Effector CD4-positive, alpha-beta T cell (primary cell): ENCODE data around the gene CCL18.
"Not testable (repeated sequence)": the region's sequence is repeated elsewhere in the genome, so short reads cannot be mapped to it uniquely, and the experiment has no call there.

Source experiments
- DNase-seq: peaks from one replicate; pipeline ENCODE4 v3.0.0-alpha.2; 2020

Gene CCL18

DNA sequence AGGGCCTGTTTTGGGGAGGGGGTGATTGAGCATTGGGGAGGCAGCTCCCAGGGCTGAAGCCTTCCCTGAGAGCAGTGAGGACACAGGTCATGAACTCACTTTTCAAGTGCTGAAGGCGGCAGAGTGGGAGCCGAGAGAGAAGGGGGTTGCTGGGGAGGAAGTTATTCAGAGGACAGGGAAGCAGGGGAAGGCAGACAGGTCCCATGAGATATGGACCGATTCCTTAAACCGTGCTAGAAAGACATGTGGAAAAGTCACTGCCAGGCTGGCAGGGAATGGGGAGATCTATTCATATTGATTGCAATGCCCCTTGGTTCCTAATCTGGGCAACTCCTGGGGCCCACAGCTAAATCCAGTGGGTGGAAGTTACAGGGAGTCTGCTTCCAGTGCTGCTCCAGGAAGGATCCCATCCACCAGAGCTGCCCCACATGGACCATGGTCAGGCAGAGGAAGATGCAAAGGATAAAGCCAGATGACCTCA lies 40.7 kb downstream of the CCL18 start:
- DNase-seq = no peak

DNA sequence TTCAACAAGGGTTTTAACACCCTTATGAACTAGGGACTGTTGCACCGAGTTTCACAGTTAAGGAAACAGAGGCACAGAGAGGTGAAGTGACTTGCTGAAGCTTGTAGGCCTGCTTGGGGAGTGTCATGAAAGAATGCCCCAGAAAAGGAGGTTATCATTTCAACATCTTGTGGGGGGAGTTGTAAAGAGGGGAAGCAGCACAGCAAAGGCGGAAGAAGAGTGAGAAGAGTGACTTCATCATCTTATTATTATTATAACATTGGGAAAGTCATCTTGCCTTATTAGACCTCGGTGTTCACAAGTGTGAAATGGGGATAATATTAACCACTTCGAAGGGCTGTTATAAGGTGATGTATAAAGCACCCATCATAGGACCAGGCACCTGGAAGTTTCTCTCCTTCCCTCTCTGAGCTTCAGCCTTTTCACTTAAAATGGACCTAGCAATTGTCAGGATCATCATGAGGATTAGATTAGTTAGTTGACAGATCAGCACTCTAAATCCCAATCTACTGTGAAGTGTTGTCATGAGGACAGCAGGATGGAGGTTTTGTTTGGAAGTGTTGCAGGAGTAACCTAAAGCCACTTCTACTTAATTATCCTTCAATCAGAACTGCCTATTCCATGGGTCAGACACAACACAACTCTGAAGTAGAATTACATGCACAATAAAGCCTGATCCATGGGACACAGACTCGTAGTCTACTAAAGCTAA lies 41.9 kb downstream of the CCL18 start:
- DNase-seq = no peak

DNA sequence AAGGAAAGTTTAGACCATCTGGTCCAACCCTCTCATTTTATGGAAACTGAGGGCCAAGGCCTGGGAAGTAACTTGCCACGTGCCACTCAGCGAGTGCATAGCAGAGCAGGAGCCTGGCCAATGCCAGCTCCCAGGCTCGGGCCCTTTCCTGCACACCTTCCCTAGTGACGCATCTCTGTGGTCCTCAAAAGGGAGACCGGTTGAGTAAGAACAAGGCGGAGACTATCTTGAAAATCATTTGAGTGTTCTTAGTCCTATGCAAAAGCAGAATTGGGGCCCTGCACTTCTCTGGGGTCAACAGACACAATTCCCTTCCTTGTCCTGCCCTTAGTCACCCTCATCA lies 42.4 kb downstream of the CCL18 start:
- no peak for DNase-seq

DNA sequence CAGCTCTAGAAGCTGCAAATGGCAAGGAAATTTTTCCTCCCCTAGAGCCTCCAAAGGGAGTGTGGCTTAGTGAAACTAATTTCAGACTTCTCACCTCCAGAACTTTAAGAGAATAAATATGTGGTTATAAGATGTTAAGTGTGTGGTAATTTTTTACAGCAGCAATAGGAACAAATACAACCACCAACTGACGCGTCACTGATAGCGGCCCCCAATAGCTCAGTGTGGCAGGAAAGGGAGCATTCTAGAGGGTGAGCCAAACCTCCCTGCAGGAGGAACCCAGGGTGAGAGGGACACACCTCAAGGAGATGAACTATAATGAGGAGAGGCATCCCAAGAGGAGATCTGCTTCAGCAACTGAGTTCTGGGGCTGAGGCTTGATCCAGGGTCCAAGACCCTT lies 43.6 kb downstream of the CCL18 start:
- DNase-seq = no peak

DNA sequence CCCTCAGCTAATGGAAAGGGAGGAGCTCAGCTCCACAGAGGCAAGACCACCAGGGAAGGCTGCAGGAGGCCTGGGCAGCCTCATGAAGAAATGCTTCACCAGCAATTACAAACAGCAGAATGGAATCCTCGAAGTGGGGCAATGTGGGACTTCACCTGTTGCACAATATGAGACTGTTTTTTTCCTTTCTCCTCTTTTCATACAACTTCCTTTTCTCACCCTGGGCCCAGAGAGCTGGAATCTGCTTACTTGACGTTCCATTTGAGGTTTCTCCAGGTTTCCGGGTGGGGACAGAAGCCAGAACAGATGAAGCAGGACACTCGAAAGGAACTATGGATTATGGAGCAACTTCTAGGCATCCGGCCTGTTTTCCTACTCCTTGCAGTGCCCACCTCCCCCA lies 44.2 kb downstream of the CCL18 start:
- not testable (repeated sequence) for DNase-seq

DNA sequence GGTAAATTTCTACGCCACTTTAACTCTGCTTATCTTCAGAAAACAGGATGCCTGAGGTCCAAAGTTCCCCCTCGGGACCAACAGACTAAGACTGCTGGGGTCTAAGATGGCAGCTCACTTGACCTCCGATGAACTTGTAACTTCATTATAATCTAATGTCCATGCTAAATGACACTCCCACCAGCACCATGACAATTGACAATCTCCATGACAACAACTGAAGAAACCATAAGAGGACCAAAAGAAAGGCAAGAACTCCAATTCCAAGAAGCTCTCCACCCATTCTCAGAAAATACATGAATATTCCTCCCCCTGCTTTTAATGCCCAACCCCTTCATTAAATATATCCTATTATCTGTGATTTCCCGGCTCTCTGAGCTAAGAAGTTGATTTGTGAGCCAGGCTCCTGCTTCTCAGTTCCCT lies 47.0 kb downstream of the CCL18 start:
- DNase-seq = no peak

DNA sequence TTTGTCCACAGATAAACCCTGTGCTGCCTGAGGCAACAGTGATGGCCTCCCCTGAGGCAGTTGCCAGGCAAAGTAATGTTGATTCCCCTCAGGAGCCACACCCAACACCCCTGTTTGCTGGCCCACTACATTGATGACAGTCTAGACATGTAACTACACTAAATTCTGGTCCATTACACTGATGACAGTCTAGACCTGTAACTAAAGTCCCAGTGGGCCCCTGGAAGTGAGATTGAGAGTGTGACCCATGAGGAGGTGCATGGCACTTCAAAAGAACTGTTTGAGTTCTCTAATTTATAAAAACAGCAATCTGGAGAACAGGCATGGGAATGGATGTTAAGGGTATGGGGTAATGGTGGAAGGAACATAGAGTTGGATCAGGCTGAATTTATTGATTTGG lies 48.5 kb downstream of the CCL18 start:
- no peak for DNase-seq

DNA sequence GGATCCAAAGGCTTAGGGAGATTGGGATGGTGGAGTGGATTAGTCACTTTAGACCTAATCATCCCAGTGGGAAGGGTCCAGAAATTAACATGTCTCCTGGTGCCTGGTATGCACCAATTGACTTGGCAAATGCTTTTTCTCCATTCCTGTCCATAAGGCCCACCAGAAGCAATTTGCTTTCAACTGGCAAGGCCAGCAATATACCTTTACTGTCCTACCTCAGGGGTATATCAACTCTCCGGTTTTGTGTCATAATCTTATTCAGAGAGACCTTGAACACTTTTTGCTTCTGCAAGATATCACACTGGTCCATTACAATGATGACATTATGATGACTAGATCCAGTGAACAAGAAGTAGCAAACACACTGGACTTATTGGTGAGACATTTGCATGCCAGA lies 49.1 kb downstream of the CCL18 start:
- DNase-seq = not testable (repeated sequence)

DNA sequence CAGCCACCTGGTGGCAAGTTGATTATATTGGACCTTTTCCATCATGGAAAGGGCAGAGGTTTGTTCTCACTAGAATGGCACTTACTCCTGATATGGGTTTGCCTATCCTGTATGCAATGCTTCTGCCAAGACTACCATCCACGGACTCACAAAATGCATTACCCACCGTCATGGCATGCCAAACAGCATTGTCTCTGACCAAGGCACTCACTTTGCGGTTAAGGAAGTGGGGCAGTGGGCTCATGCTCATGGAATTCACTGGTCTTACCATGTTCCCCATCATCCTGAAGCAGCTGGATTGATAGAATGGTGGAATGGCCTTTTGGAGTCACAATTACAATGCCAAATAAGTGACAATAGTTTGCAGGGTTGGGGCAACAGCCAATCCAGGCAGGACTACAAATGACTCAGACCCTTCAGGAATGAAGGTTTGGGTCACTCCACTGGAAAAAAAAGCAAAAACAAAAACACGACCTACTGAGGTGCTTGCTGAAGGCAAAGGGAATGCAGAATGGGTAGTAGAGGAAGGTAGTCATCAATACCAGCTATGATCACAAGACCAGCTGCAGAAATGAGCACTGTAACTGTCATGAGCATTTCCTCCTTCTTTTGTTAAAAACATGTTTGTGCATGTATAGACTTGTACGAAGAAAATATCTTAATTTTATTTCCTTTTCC lies 51.0 kb downstream of the CCL18 start:
- not testable (repeated sequence) for DNase-seq

DNA sequence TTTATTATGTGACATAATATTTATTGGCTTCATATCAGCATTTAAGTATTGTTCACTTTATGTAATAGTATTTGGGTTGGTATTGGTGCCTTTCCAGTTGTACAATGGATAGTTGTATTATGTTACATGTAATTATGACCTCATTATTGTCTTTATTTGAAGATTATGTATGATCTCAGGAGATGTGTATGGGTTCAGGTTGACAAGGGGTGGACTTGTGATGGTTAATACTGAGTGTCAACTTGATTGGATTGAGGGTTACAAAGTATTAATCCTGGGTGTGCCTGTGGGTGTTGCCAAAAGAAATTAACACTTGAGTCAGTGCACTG lies 51.5 kb downstream of the CCL18 start:
- not testable (repeated sequence) for DNase-seq

DNA sequence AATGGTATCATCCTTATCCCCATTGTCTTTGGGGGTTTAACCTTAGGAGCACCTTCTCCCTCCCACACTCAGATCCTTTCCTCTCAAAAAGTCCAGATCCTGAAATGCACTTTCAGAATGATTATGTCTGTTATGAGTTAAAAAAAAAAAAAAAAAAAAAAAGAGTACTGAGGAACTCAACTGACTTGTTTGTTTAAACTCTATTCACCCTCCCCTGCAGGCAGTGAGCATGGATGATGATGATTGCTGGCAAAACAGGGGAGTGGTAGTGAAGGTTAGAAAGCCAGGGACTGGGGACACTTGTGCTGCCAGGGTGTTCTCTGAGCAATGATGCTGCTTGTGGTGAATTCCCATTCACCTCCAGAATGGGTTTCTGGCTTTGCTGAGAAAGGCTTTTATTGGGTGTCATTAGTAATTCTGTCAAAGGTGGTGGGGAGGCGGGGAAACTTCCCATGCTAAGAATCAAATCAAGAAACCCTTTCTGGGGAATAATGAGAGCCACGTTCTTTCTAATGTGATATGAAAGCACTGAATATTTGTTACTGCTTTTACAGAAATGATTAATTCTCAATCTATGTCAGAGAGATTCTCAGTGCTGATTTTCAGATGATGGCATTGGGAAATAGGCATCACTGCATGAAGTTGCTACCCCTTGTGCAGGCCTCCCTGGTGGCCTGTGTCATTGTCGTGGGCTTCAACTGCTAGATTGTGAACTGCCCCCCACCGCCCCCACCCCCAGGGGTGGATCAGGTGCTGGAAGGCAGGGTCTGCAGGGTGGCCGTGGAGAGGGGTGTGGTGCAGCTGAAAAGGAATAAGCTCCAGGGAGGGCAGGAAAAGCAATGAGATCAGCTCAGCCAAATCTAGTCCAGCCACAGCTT lies 53.7 kb downstream of the CCL18 start:
- DNase-seq = no peak

DNA sequence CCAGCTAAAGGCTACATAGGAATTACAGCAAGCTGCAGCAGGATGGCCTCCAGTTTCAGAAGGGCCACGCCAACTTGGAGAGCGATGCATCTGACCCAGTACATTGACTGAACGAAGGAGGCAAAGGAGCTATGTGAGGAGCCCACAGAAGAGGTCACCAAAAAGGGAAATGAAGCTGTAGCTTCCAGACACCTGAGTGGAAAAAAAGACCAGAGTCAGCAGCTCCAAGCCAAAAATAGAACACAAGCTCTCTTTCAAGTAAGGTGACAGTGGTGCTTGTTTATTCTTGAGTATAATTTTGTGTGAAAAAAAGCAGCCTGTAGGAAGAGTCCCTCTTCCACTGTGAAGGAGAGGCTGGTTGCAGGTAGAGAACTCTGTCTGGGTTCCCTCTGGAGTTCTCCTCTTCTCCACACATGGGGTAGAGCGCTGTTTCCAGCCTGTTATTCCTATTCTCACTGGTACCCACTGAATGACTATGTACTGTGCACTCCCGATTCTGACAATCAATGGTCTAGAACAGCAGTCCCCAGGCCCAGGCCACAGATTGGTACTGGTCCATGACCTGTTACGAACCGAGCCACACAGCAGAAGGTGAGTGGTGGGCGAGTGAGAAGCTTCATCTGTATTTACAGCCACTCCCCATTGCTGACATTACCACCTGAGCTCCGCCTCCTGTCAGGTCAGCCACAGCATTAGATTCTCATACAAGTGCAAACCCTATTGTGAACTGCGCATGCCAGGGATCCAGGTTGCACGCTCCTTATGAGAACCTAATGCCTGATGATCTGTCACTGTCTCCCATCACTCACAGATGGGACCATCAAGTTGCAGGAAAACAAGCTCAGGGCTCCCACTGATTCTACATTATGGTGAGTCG lies 54.6 kb downstream of the CCL18 start:
- DNase-seq = no peak

DNA sequence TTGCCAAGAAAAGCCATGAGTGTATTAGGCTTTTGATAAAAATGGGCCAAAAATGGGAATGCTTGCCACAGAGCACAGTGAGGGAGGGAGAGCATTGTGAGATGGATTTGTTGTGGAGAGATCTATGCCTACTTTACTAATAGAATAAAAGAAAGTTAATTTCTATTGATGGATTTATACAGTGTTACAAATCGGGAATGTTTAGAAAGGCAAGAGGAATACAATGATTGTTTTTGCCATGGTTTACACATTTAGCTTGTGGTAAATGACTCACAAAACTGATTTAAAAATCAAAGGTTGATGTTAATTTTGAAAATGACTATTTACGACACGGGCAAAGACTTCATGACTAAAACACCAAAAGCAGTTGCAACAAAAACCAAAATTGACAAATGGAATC lies 56.1 kb downstream of the CCL18 start:
- no peak for DNase-seq

DNA sequence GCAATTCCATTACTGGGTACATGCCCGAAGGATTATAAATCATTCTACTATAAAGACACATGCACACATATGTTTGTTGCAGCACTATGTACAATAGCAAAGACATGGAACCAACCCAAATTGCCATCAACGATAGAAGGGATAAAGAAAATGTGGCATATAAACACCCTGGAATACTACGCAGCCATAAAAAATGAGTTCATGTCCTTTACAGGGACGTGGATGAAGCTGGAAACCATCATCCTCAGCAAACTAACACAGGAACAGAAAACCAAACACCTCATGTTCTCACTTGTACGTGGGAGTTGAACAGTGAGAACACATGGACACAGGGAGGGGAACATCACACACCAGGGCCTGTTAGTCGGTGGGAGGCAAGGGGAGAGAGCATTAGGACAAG lies 57.0 kb downstream of the CCL18 start:
- not testable (repeated sequence) for DNase-seq
